GM18873 (cell line): Measurements from ENCODE around the gene ASPG.

Source experiments
- ATAC-seq: cut with Tn5 transposase; IDR thresholded peaks from one replicate; pipeline ENCODE4 v1.9.1; 2021; ENCODE audit warnings: mild to moderate bottlenecking, moderate library complexity, moderate number of reproducible peaks; ENCODE audit not compliant: unreplicated experiment, low FRiP score

Gene ASPG

DNA sequence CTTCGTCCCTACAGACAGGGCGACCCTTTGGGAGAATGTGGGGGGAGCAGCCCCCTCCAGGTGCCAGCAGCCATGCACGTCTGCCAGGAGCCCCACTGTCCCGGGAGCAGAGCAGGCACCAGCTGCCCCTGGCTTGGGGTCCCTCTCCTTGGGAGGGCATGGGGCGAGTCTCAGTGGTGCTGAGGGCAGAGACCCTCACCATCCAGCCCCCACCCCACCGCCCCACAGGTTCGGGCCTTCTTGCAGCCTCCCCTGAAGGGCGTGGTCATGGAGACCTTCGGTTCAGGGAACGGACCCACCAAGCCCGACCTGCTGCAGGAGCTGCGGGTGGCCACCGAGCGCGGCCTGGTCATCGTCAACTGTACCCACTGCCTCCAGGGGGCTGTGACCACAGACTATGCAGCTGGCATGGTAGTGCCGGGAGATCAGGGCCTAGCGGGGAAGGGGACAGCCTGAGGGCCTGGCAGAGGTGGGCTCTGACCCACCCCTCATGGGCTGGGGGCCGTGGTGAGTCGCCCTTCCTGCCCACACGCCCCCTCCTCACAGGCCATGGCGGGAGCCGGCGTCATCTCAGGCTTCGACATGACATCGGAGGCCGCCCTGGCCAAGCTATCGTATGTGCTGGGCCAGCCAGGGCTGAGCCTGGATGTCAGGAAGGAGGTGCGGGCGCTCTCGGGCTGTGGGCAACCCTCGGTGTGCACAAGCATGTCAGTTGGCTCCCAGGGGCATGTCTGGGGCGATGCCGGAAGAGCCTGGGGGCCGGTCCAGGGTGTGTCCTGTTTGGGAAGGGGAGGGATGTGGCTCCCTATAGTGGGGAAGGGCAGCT lies 18.8 kb downstream of the ASPG start:
- no peak for ATAC-seq

DNA sequence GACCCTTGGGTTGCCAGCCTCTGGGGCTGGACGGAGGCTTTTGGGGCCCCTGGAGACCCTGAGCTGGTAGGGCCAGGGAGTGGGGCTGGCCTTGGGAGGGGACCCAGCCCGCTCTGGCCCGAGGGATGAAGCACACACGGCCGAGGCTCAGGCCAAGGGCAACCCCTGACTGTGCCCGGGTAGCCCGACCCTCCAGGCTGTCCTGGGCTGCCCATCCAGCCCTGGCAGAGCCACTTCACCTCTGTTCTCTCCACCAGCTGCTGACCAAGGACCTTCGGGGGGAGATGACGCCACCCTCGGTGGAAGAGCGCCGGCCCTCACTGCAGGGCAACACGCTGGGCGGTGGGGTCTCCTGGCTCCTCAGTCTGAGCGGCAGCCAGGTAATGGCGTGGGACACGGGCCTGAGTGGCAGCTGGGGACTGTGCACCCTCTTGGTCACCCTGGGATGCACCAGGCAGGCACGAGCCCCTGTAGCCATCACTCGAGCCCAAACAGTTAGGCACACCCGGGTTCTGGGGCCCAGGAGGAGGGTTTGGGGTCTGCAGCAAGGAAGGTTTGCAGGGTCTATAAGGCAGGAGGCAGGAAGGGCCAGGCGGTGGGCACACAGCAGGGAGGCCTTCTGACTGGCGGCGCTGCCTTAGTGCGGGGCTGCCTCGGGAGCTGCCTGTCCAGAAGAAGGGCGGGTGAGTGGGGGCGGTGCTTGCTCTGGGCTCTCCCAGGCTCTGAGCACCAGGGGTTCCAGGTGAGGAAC lies 19.7 kb downstream of the ASPG start:
- no peak for ATAC-seq

DNA sequence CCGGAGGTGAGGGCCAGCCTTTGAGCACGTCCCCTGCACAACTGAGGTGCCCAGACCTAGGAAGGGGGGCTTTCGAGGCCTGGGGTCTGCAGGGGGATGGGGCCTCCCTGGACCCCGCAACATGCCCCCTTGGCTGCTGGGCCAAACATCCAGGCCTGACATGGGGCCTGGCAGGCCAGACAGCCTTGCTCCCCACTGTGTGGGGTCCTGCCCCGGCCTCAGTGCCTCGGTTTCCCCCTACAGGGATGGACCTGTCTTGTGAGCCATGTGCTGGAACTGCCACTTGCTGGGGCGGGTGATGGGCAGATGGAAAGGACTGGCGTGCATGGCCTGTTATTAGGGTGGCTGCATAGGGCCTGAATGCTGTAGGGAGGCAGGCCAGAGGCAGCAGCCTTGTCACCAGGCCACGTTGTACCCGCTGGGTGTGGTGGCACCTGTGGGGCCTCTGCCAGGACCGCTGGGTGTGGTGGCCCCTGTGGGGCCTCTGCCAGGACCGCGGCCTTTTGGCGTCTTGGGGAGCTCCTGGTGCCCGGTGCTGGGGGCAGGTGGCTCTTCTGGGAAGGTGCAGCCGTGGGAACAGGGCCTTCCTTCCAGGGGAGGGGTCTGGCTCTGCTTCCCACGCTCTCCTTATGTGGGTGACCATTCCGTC lies 20.4 kb downstream of the ASPG start:
- ATAC-seq: no peak

DNA sequence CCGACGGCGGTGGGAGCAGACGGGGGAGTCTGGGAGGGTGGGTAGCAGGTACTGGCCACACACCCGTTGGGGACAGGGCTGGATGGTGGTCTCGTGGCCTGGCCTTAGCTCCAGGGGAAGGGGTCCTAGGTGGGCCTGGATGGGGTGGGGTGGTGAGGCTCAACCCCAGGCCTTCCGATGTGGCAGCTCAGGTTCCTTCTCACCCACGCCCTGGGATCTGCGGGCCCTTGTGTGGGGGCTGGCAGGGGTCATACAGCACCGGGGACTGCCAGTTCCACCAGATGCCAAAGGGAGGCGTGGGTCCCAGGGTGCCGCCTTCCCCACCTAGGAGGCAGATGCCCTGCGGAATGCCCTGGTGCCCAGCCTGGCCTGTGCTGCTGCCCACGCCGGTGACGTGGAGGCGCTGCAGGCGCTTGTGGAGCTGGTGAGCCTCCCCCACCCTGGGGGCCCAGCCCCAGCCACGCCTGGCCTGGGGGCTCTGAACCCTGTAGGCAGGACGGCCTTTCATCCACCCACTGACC lies 21.0 kb downstream of the ASPG start:
- no peak for ATAC-seq

DNA sequence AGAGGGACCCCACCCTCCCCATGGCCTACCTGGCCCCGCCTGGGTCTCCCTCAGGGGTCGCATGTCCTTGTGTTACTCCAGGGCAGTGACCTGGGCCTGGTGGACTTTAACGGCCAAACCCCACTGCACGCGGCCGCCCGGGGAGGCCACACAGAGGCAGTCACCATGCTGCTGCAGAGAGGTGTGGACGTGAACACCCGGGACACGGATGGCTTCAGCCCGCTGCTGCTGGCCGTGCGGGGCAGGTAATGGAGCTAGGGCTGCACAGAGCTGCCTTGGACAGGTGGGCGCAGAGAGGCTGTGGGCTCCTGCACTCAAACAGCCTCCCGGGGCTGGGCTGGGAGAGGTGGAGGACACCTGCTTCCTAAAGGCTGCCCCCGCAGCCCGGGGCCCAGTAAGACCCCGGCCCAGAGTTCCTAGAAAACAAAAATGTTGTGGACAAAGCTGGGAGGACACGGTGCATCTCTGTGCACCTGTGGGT lies 21.6 kb downstream of the ASPG start:
- ATAC-seq: no peak

DNA sequence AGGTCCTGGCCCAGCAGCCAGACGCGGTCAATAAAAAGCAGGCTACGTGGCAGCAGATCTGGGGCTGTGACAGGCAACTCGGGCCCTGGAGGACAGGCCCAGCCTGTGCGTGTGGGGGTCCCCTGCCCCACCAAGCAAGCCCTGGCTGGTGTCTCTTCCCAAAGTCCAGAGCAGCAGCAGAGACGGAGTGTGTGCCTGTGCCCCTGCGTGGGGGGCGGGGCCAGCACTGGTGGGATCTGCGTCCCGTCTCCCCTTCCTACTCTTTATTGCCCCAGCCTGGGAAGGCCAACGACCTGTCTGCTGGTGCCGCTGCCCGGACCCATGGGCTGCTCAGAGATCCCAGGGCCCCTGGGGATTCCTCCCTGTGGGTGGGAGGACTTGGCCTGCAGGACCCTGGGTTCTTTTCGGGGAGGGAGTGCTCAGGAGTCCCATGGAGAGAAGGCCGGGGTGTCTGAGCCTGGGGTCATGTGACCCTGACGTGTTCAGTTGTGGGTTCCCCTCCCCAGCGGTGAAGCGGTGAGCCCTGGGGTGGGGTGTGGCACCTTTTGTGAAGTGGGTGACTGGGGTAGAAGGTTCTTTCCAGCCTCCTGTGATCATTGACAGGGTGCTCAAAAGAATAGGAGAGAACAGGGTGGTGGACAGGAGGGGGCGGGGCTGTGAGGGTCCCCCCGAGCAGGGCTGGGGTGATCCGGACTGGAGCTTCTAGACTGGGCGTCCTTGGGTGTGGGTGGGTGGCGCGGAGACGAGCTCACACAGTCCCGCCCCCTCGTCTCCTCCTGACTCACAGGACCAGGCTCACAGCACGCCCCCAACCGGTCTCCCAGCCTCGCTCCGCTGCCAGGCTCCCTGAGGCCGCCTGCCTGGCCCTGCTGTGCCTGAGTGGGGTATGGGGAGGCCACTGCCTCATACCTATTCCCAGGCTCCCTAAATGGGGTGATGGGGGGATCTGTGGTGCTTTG lies 22.4 kb downstream of the ASPG start:
- ATAC-seq: no peak

DNA sequence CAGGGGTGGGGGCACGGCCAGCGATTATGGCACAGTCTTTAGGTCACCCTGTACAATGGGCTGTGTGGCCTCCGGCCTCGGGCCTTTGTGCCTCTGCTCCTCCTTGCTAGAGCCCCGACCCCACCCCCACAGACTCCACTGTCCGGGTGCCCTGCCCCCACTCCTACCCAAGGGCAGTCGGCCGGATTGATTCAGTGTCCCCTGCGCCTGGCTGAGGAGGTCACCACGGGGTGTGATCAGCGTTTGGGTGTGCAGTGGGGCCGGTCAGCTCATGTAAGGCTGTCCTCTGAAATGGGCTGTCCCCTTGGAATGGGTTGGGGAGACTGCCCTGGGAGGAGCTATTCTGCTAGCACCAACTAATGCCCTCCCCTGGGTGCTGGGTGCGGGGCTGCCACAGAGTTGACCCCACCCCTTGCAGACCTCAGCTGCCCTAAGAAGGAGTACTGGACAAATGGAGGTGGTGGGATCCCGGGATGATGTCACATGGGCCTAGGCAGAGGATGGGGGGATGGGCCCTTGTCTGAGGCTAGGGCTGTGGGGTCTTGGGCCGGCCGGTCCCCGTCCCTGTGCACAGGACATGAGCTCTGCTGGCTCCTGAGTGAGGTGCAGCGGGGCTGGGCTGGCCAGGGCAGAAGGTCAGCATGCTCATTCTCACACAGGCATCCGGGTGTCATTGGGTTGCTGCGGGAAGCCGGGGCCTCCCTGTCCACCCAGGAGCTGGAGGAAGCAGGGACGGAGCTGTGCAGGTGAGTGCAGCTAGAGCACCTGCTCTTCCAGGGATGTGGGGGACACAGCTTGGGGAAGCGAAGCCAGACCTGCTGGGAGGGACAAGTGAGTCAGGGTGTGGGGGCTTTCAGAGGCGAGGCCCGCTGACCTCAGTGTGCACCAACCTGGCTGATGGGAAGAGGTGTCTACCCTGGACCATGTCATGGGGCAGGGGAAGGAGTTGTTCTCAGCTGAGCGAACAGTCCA lies 23.4 kb downstream of the ASPG start:
- no peak for ATAC-seq

DNA sequence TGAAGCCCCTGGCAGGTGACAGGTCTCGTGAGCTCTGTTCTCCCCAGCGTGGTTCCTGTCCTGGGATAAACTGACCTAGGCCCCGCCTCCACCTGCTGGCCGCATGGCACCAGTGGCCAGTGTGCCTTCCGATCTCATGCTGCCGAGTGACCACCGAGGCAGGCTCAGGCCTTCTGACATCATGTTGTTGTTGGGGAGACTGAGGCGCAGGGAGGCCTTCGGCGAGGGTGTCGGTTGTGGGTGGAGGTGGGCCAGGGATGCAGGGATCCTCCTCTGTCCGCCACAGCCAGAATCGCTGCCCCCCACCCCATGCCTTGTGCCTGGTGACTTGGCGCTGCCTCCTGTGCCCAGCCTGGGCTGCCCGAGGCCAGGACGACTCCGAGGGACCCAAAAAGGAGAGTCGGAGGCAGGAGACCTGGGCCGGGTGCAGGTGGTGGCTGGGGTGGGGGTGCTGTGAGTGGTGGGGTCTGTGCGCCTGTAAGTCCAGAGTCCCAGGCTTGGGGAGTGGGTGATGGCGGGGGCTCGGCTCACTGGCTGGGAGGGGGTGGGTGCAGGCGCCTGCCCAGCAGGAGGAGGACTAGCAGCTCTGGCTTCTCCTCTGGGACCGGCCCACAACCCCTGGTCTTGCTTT lies 24.3 kb downstream of the ASPG start:
- no peak for ATAC-seq

DNA sequence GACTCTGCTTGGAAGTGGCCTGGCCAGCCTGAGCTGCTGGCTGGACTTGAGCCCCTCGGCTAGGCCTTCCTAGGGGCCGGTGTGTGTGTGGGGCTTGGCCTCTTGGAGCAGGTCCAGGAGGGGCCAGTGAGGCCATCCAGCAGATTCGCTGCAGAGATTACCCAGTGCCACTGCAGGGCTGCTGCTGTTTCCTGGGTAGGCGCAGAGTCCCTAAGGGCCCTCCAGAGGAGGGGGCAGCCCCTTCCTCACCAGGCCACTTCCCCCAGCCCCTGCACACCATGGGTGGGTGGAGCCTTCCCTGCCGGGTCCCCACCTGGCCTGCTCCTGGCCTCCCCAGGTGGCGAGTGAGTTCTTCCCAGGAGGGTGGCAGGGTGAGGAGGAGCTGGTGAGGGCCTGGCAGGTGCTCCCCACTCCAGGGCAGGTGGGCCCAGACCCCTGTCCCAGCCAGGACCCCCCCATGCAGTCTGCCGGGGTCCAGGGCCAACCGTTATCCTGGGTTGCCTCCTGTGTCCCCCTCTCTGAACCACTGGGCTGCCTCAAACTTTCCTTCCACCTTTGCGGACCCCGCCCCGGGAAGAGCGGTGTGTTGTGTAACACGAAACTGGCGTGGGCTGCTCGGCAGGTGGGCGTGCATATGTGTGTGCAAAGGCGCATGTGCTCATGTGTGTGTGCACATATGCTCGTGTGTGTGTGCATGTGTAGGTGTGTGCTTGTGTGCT lies 25.1 kb downstream of the ASPG start:
- ATAC-seq: no peak

DNA sequence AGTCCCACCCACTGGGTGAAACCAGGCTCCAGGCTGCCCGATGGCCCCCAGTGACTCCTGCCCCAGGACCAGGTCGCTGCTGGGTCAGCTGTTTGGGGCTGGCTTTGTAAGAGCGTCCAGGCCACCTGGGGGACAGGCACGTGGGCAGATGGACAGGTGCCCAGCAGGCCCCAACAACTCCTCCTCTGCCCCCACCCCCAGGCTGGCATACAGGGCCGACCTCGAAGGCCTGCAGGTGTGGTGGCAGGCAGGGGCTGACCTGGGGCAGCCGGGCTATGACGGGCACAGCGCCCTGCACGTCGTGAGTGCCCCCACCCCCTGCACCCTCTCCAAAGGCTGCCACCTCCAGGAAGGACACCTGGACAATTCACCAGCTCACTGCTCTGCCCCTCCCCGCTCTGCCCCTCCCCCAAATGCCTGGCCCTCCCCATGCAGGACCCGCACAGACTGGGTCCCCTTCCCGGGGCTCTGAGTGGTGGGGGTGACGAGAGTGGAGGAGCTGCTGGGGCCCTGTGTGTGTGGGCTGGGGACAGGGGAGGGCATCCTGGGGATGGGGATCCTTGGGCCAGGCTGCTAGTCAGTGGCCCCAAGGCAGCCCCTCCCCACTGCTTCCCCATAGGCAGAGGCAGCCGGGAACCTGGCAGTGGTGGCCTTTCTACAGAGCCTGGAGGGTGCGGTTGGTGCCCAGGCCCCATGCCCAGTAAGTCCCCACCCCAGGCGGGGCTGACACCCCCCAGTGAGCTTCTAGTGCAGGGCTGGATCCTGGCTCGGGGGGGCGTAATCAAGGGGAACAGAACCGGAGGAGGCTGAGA lies 26.0 kb downstream of the ASPG start:
- ATAC-seq: no peak

DNA sequence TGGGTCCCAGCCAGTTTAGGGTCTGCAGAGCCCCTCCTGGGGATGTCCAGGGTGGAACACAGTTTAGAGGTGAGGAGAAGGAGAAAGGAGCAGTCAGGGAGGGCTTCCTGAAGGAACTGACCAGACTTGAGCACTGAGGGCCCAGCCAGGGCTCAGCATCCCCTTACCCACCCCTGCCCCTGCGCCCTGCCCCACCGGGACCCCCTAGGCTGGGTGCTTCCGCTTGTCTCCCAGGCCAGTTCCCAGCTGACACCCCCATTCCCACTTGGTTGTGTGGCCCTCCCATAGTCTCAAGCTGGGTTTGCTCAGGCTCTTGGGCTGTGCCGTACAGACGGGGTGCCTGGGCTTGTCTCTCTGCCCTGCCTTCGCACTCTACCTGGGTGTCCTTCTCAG lies 26.6 kb downstream of the ASPG start:
- ATAC-seq: no peak

DNA sequence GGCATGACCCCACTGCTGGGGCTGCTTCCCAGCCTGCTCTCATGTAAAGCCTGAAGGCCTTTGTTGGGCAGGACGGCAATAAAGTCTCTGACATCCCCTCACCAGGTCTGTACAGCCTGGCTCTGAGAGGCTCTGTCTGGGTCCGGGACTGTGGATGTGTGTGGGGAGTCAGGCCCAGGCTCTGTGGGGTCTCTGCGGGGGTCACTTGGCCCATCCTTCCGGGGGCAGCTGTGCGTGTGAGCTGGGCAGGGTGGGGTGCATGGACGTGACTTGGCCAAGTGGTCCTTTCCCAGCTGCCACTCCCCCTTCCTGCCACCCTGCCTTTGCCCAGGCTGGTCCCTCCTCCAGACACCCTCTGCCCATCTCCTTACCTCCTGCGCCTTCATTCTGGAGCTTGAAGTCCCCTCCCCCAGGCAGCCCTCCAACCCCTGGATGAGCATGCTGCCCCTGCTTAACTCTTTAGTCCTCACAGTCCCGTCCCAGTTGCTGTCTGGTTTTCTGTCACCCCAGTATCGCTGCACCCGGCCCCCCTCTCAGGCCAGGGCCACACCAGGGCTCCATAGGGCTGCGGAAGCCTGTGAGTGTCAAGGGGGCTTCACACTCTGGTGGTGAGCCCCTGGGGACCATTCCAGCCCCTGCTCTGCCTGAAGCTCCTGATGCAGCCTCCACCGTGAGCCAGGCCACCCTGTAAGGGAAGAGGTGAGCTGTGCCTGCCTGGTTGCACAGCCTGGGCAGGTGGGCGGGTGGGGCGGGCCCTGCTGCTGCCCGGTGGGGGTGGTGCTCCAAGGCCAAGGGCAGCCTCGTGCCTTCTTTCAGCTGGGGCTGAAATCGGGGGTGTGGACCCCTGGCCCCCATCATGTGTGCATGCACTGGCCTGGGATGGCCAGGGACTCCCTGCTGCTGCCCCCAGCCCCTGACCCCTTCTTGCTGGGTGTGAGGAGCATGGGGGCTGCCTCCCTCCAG lies 27.4 kb downstream of the ASPG start:
- ATAC-seq: no peak

DNA sequence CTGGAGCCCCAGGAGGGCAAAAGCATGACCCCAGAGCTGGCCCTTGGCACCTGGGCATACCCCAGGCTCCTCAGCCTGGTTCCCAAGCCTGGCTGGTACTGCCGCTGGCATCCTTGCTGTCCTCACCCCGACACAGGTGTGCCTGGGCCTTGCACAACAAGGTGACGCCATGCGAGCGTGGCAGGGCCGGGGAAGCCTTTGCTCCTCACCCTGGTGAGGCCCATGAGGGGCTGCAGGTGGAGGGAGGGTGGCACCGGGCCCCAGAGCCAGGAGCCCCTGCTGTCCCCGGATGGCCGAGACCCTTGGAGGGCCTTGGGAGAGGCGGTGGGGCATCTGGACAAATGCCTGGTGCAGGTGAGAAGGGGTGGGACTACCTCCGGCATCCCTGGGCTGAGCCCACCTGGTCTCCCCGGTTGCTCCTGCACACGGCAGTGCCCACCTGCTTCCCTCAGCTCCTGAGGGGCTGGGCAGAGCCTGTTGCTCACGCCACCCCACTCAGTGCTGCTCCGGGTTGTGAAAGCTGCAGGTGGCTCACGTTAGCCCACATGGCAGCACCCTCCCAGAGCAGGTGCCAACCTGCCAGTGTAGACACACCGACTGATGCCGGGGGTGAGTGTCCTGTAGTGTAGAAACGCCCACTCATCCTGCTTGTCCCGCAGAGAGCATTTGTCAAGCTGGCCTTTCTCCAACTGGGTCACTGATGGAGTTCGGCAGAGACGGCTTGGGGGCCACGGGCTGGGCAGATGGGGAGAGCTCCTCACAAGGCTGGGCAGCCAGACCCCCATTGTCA lies 28.3 kb downstream of the ASPG start:
- ATAC-seq: no peak

DNA sequence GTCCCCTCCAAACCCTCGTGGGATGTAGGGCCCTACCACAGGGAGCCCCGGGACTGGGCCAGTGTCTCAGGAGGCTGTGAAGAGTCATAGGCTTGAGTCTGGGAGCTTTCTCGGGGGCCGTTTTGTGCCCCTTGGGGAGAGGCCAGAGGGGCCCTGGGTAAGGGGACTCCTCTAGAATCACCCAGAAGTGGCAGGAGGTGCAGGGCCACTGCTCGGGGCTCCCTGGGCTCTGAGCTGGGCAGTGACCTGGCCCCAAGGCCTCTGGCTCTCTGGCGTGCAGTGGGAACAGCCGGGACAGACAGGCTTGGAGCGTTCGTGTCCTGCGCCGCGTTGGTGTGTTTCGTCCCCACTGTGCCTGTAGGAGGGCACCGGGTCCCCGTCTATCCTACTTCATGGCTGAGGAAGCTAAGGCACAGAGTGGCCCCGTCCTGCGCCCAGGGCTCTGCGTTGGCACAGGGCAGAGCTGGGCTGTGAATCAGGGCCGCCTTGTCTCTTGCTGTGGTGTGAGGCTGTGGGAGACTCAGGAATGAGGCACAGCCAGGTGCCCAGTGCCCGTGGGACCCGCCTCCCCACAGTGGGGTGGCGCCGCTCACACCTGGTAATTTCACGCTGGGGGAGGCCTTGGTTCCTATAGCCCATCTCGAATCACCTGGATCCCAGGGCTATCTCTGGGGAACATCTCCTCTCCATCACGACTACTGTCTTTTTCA lies 29.1 kb downstream of the ASPG start:
- ATAC-seq: no peak
